Loucy (cell line): ENCODE results near the gene JPT2.

Experiments used
- H2AFZ ChIP-seq: fragments of 200-600 bp; sonication (generic); 2 replicates; pipeline ENCODE4 v1.6.0; 2016; ENCODE audit warnings: antibody characterized with exemption, mild to moderate bottlenecking, low read length, moderate library complexity
- H3F3A ChIP-seq: fragments of 200-600 bp; 2 replicates; pipeline ENCODE4 v1.6.0; 2016; ENCODE audit warnings: antibody characterized with exemption, low read depth, mild to moderate bottlenecking
- H3K27me3 ChIP-seq: fragments of 200-600 bp; sonication (generic); 2 replicates; pipeline ENCODE4 v1.6.1; 2014; ENCODE audit warnings: low read length, mild to moderate bottlenecking; ENCODE audit not compliant: insufficient read depth, poor library complexity, severe bottlenecking
- H3K36me3 ChIP-seq: fragments of 200-600 bp; sonication (generic); 2 replicates; pipeline ENCODE4 v1.6.1; 2016; ENCODE audit warnings: low read length; ENCODE audit not compliant: insufficient read depth
- H3K4me1 ChIP-seq: fragments of 200-600 bp; sonication (generic); 2 replicates; pipeline ENCODE4 v1.5.1; 2014; ENCODE audit warnings: low read length, mild to moderate bottlenecking; ENCODE audit not compliant: insufficient read depth, poor library complexity, severe bottlenecking
- H3K4me2 ChIP-seq: fragments of 200-600 bp; sonication (generic); 2 replicates; pipeline ENCODE4 v1.6.0; 2014; ENCODE audit warnings: antibody characterized with exemption, low read length, low read depth, mild to moderate bottlenecking; ENCODE audit not compliant: poor library complexity, severe bottlenecking
- H3K4me3 ChIP-seq: fragments of 200-600 bp; sonication (generic); 2 replicates; pipeline ENCODE4 v1.5.1; 2014; ENCODE audit warnings: low read length, mild to moderate bottlenecking, mixed read lengths; ENCODE audit not compliant: poor library complexity, severe bottlenecking
- H3K79me2 ChIP-seq: fragments of 200-600 bp; sonication (generic); 2 replicates; pipeline ENCODE4 v1.6.1; 2014; ENCODE audit warnings: low read length; ENCODE audit not compliant: insufficient read depth
- H3K9ac ChIP-seq: fragments of 200-600 bp; sonication (generic); 2 replicates; pipeline ENCODE4 v1.6.0; 2014; ENCODE audit warnings: mild to moderate bottlenecking, low read depth, low read length, moderate library complexity; ENCODE audit not compliant: poor library complexity, severe bottlenecking
- H3K9me2 ChIP-seq: fragments of 200-600 bp; sonication (generic); replicated peaks from 2 replicates; pipeline ENCODE4 v1.6.1; 2016; ENCODE audit warnings: low read depth, low read length, mixed read lengths
- H3K9me3 ChIP-seq: fragments of 200-600 bp; sonication (generic); 2 replicates; pipeline ENCODE4 v1.6.1; 2014; ENCODE audit warnings: mild to moderate bottlenecking, antibody characterized with exemption, low read length, low read depth; ENCODE audit not compliant: insufficient read depth
- H4K20me1 ChIP-seq: fragments of 200-600 bp; sonication (generic); 2 replicates; pipeline ENCODE4 v1.6.0; 2014; ENCODE audit warnings: antibody characterized with exemption, low read length, mild to moderate bottlenecking; ENCODE audit not compliant: insufficient read depth, poor library complexity, severe bottlenecking
- CTCF ChIP-seq: fragments of 200-600 bp; sonication (generic); conservative IDR thresholded peaks from 2 replicates; pipeline ENCODE4 v1.5.1; 2014; ENCODE audit warnings: mild to moderate bottlenecking, antibody characterized with exemption, low read length
- EZH2phosphoT487 ChIP-seq: fragments of 200-600 bp; IDR thresholded peaks from 2 replicates; pipeline ENCODE4 v1.6.1; 2018; ENCODE audit warnings: antibody characterized with exemption, mild to moderate bottlenecking, moderate library complexity, borderline replicate concordance

Gene JPT2

GRCh38 chr16:1696863-1697262 lies 18.8 kb downstream of the JPT2 start:
- Histone ChIP-seq H3K4me1 (no peaks in the 10 kb centered on the region), H3F3A (no peaks in the 10 kb centered on the region), H2AFZ (no peak overlapping the region), H3K9ac (no peak overlapping the region), H3K27me3 (no peaks in the 10 kb centered on the region), H3K9me2 (no peaks in the 10 kb centered on the region), H3K4me3 (no peak overlapping the region), H3K36me3 (peaks cover 46% of the 10 kb centered on the region; the same call in 1 of the 2 replicates), H3K4me2 (no peak overlapping the region), H3K9me3 (no peaks in the 10 kb centered on the region), H4K20me1 (no peaks in the 10 kb centered on the region), H3K79me2 (no peaks in the 10 kb centered on the region; the same call in 1 of the 2 replicates)
- TF ChIP-seq CTCF, result no peak
- no peak for TF ChIP-seq EZH2phosphoT487

- no peaks in the 10 kb centered on the region for H3K9me2 ChIP-seq
- no peaks in the 10 kb centered on the region for H3K27me3 ChIP-seq
- H3K9me3 ChIP-seq, result no peaks in the 10 kb centered on the region
- no peak overlapping the region for H2AFZ ChIP-seq
- no peak overlapping the region for H3K4me2 ChIP-seq
- no peak for TF ChIP-seq EZH2phosphoT487
- TF ChIP-seq CTCF, result no peak
- H4K20me1 ChIP-seq, result no peaks in the 10 kb centered on the region
- H3K4me1 ChIP-seq, result no peaks in the 10 kb centered on the region
- H3K9ac ChIP-seq, result no peak overlapping the region
- H3K4me3 ChIP-seq, result no peak overlapping the region
- no peaks in the 10 kb centered on the region for H3F3A ChIP-seq
- peaks cover 38% of the 10 kb centered on the region; the same call in 1 of the 2 replicates for H3K36me3 ChIP-seq
- H3K79me2 ChIP-seq, result no peaks in the 10 kb centered on the region; the same call in 1 of the 2 replicates
Measured at GRCh38 chr16:1698680-1699079, 20.6 kb downstream of the JPT2 start.

GRCh38 chr16:1700246-1700645 lies 22.2 kb downstream of the JPT2 start:
- peaks cover 28% of the 10 kb centered on the region; the same call in 1 of the 2 replicates for H3K36me3 ChIP-seq
- no peaks in the 10 kb centered on the region for H3K9me2 ChIP-seq
- no peaks in the 10 kb centered on the region for H4K20me1 ChIP-seq
- no peak overlapping the region for H2AFZ ChIP-seq
- no peaks in the 10 kb centered on the region for H3F3A ChIP-seq
- H3K4me3 ChIP-seq, result no peak overlapping the region
- no peak overlapping the region for H3K4me2 ChIP-seq
- H3K9me3 ChIP-seq, result no peaks in the 10 kb centered on the region
- H3K4me1 ChIP-seq, result no peaks in the 10 kb centered on the region
- no peak overlapping the region for H3K9ac ChIP-seq
- no peaks in the 10 kb centered on the region for H3K79me2 ChIP-seq
- no peaks in the 10 kb centered on the region for H3K27me3 ChIP-seq
- TF ChIP-seq EZH2phosphoT487 (no peak), CTCF (no peak)
